ENCODE results near the gene PLEK.

DNA sequence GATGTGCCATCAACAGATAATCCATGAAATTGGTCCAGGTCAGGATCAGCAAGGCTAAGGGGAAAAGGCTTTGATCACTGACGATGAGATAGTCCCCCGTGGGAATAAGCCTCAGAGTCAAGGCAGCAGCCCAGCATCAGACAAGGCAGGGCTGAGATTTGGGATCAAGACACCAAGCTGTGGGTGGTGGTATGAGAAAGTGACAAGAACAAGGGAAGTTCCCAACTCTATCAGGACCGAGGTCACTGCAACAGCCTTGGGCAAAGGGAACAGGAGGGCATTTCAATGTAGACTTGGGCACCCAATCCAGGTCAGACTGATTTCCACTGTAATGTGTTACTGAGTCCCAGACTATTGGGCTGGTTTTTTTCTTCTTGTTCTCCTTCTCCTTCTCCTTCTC lies 18.7 kb downstream of the PLEK start:
- no peak for TF ChIP-seq ETV6 (IDR thresholded peaks at IDR 0.05; ENCODE audit: borderline replicate concordance in 1 of 2, low read depth in 2 of 2, low read length in 1 of 2)
- no peak for TF ChIP-seq ETV6 (CRISPR knock-in tag; IDR thresholded peaks at IDR 0.05; ENCODE audit: borderline replicate concordance)
- TF ChIP-seq TAL1 (IDR thresholded peaks at IDR 0.05), result no peak
- TF ChIP-seq SAFB2 (IDR thresholded peaks at IDR 0.05; ENCODE audit: borderline replicate concordance, low read depth, low read length, severe bottlenecking), result no peak
